NCI-H524 treated with DMSO at 0.1 percent for 48 hours (cell line): Measurements from ENCODE around the gene EGLN1.
"Not testable (repeated sequence)": the region's sequence is repeated elsewhere in the genome, so short reads cannot be mapped to it uniquely, and the experiment has no call there.

Experiments
- DNase-seq: peaks from one replicate; lab custom pipeline; 2025; lab: John Stamatoyannopoulos, UW

The EGLN1 gene

DNA sequence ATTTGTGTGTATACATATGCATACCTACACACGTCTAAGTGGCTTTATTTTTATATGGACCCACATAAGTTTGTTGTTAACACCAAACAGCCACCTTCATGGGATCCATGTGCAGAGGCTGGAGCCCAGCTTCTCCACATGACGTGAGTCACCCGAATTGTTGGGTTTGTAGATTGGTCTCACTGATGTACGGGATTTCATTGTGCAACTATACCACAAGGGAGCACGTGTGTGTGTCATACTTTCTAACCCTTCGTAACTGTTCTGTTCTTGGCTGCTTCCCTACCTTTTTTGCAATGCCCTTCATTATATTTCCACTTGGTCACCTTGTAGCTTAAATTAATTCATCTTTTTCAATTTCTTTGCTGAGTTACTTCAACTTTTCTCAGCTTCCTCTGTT lies 63.0 kb downstream of the EGLN1 start:
- DNase-seq = no peak

DNA sequence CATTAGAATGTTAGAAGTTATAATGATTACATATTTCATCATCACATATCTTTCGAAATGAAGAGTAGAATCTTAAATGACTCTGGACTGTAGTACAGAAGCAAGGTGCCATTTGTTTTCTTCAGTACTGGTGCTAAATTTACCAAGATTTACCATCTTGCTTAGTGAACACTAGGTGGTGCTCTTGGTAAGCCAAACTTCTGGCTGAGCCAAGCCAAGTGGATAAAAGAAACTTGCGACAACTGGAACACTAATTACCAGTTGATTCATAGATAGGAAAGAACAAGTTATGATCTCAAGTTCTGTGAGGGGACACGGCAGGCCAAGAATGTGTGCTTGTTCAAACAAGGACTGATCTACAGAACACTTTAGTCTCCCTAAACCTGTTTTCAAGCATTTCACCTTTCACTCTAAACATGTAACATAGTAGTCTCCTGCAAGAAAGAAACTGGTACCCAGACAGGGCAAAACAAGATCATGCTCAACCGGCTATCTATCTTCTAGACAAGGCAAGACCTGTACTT lies 64.2 kb downstream of the EGLN1 start:
- DNase-seq = peak; percentile 35

DNA sequence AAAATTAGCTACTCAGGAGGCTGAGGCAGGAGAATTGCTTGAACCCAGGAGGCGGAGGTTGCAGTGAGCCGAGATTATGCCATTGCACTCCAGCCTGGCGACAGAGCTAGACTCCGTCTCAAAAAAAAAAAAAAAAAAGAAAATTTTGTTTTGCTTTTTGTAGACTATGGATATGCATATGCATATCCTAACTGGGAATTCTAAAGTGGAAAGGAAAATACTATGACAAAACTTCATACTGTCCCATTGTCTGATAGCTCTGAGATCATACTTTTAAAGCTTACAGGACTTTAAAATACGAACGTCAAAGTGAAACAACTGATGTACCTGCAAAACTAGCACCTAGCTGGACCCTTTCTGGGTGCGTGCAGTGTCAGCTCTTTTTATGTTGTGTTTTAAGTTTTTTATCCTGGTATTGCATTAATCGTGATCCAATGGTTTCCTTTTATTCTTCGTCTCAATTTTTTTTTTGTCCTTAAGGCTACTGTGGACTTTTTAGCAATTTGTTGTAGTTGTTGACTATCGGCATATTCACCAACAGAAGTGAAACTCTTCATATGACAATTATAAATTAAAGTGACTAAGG lies 64.8 kb downstream of the EGLN1 start:
- no peak for DNase-seq

DNA sequence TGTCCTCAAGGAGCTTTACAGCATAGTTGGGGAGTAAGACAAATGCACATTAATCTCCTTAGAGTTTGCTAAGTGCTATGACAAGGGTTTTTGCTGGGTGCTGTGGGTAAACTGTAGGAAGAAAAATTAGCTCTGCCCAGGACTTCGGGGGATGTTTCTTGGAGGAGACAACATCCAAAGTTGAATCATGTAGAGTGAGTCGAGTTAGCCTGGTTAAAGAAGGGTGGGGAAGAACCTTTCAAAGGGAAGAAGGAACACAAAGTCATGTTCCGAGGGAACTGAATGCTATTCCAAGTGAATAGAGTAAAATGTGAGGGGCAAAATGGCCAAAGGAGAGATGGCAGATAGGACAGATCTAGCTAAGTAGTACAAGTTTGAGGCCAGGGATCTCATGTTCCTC lies 66.9 kb downstream of the EGLN1 start:
- no peak for DNase-seq

DNA sequence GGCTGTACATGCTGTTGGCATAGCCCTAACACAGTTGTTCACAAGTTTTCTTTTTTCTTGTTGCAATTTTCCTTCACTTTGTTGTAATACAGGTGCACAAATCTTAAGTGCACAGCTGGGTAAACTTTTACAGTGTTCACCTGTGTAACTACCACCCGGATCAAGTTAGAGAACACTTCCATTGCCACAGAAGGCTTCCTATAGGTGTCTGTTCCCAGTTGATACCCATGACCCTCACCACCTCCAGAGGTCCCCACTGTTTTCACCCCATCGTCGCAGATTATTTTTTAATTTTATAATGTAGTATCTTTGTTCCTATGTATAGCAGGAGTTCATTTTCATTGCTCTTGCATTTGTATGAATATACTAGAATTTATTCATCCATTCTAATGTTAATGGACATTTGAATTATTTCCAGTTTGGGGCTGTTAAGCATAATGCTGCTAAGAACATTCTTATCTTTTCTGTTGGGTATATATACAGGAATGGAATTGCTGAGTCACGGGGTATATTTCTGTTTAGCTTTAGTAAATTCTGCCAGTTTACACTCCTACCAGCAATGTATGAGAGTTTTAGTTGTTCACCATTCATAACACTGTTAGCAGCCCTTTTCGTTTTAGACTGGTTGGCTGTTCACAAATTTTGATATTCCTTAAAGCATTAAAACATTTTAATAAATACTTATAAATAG lies 67.6 kb downstream of the EGLN1 start:
- no peak for DNase-seq

DNA sequence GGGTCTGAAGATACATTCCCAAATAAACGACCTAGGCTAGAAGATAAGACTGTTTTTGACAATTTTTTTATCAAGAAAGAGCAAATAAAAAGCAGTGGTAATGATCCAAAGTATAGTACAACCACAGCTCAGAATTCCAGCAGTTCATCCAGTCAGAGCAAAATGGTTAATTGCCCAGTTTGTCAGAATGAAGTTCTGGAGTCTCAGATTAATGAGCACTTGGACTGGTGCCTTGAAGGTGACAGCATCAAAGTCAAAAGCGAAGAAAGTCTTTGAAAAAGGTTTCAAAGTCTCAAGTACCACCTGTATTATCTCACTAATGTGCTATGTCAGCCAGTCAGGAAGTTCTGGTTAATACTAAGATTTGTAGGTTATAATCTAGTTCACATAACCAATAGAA lies 69.0 kb downstream of the EGLN1 start:
- DNase-seq = no peak

DNA sequence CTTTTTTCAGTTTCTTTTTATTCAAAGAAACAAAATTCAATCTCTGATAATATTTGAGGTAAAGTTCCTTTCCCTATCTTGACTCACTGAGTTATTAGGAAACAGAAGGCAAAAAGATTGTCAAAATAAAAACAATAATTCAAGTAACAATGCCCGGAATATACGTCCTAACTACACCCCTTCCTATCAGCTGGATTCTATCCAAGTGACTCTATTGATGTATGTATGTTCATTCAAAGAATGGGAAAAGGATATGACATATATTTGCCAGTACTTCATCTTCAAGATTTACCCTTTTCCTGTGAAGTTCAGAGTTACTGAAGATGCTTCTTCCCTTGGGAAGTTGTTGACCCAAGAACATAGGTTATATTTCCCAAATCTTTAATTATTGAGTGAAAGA lies 70.3 kb downstream of the EGLN1 start:
- no peak for DNase-seq

DNA sequence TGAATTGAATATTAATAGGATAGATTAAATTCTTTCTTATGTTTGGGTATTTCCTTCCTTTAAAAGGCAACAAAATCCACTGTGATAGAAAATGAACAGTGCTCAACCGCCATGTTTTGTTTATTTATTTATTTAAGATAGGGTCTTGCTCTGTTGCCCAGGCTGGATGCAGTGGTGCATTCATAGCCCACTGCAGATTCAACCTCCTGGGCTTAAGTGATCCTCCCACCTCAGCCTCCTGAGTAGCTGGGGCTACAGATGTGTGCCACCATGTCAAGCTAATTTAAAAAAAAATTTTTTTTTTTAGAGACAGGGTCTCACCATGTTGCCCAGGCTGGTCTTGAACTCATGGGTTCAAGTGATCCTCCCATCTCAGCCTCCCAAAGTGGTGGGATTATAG lies 73.2 kb downstream of the EGLN1 start:
- DNase-seq = not testable (repeated sequence)

DNA sequence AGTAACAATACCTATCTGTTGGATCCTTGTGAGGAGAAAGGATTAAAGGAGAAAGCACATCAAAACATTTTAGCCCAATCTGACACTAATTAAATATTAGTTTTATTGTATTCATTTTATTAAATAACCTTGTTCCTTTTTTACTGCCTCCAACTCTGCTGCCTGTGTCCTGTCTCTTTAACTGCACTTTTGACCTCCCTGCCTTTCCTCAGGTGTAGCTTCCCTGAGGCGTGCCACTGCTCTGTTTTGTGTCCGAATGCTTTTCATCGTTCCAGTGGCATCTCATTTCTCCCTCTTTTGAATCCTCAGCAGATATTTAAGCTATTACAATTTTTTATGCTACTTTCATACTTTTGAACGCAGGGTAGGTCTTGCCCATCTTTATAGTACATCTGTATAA lies 73.6 kb downstream of the EGLN1 start:
- DNase-seq = no peak

DNA sequence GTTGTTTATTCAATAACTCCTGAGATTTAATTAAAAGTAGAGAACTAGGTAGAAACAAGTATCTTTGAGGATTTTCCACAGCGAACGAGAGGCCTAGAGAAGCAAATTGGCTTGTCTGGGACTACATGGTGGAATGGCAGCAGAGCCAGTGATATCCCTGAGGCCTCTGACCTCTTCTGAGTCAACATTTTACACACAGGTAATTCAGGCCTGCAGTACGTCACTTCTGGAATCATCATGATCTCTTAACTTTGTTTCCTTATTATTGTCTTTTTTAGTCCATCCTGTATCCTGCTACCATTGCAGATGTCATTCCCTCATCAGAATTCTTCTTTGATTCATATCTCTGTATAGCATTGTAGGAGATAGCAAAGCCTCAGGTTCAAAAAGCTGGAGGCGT lies 74.1 kb downstream of the EGLN1 start:
- no peak for DNase-seq

DNA sequence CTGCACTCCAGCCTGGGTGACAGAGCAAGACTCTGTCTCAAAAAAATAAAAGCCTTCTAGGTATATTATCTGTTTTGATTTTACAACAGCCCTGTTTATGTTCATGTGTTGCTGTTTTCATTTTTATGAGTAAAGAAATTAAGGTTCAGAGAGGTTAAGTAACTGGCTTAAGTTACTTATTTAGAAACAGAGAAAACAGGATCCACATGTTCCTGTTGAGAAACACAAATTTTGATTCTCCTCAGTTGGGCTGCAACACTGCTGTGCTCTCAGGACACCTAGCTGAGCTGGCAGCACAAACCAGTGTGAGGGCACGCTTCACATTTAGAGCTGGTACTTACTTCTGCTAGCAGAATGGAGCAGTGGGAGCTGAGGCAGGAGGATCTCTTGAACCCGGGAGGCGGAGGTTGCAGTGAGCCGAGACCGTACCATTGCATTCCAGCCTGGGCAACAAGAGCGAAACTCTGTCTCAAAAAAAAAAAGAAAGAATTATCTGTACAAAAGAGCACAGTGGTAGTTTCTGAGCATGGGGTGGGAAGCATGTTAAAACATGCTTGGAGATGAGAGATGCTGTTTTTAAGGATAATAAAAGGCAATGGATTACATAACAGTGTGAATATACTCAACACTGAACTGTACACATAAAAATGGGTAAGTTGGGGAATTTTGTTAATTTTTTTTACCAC lies 81.6 kb downstream of the EGLN1 start:
- no peak for DNase-seq

DNA sequence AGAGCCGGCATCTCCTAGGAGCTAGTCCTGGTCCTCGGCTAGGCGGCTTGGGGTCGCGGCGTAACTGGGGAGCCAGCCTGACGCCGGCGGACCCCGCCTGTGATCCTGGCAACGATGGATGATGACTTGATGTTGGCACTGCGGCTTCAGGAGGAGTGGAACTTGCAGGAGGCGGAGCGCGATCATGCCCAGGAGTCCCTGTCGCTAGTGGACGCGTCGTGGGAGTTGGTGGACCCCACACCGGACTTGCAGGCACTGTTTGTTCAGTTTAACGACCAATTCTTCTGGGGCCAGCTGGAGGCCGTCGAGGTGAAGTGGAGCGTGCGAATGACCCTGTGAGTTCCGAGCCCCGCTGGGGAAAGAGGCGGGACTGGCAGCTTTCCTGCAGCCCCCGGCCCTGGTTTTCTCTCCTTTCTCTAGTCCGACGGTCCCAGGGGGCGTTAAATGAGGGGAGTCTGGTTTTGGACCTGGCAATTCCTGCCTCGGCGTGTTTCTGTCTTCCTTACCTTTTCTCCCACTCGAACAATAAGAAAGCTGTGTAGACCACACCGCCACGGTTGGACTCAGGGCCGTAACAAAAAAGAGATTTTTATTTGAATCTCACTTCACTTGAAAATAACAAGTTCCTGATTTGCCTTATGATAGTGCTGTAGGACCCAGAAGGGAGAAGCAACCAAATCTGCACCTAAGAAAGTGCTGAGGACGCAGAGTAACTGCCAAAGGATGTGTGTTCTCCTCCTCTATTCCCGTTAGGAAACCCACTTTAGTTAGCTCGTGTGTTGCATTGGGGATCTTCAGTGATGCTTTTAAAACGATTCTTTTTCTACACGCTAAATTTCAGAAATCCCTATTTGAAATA lies 83.6 kb downstream of the EGLN1 start, which contains the start of gene SPRTN:
Gene SPRTN (plus strand): TSS at position 24 of the 859 bp plus-strand sequence. CDS start 91 bp downstream, at position 115.
- no peak for DNase-seq

DNA sequence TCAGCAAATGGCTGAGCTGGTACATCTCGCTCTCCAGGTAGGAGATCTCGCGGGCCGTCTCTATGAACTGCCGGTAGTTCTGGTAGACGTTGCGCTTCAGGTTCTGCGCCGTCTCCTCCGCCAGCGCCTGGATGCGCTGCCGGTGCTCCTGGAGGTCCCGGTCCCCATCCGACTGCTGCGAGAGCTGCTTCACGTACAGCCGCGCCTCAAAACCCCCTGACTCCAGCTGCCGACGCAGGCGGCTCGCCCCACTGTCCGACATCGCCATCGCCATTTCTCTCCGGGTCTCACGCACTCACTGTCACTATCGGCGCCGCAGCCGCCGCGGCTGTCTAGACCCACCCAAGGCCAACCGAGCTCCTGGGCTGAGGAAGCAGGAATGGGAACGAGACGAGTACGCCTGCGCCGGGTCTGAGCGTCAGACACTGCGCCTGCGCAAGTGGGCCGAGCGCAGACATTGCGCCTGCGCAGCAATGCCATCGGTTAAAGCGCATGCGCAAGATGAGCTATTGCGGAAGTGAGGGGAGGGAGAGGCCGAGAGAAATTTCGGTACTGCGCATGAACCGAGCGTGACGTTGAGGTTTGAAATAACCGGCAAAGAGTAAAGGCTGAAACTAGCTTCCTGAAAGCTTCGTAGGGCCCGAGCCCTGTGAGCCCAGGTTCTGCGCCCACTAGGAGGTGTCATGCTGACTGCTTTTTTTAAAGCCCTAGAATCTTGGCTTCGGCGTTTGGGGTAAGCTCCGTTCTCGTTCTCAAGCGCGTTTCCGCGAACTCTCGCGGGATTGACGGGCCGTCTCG lies 84.4 kb downstream of the EGLN1 start, which contains the start of gene EXOC8:
Gene EXOC8 (minus strand): TSS at position 381 of the 798 bp plus-strand sequence. CDS start 107 bp downstream, at position 274.
- peak; percentile 88 for DNase-seq

DNA sequence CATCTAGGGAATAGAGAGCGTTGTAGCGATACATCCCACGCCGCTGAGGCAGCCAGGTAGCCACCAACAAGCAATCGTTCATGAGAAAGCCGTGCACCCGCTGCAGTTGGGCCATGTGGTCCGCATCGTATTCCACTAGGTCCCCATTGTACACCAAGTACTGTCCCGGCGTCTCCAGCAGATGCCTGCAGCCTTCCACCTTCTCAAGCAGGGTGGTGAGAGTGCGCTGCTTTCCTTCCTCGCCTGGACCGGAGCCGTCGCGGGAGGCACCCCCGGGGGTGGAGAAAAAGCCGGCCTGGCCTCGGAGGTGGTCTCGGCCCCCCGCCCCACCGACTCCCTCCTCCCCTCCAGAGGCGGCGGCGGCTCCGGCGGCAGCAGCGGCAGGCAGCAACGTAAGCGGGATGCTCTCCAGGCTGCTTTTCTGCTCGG lies 85.0 kb downstream of the EGLN1 start:
- DNase-seq = no peak

DNA sequence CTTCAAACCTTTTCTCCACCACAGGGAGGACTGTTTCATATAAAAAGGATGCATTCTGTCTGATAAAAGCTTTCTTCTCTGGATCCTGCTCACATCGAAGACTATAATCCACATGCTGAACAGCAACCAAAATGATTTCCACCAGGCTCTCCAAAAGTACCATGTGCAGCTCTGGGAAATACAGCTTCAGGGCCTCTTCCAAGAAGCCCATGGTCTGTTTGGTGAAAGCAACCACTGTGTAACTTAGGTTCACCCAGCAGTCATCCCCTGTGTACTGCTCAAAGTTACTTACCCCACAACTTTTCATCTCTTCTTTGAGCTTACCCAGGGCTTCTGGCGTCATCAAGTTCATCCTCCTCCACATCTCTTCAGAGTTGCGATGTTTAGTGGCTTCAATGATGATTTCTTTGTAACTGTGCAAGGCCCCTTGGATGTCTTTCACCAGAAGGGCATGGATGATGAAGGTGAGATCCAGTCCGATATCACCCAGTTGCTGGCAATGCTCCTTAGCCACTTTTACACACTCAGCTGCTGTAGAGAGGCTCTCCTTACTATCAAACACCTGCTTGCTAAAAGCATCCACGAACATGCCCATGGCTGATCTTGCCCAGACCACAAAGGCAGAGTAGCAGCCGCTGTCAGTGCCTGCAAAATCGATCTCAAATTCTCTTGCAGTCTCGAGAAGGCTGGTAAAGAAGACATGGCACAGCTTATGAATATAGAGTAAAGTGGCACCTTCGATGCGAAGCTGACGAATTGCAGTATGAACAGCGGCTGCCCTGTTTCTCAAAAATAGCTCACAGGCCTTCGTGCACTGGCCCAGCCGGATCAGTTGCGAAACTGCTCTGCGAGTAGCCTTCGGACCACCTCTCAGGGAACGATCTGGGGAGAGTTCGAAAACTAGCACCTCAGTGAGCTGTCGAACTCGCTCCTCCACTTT lies 86.2 kb downstream of the EGLN1 start:
- no peak for DNase-seq

DNA sequence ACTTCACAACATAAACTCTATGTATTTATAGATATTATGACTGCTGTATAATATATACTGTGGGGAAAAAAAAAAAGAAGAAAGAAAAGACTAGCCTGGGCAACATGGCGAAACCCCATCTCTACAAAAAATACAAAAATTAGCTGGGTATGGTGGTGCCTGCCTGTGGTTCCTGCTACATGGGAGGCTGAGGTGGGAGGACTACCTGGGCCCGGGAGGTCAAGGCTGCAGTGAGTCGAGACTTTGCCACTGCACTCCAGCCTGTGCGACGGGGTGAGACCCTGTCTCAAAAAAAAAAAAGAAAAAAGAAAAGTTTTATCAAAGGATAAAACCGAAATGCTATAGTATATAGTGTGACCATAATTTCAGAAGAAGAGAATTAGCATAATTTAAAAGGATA lies 87.1 kb downstream of the EGLN1 start:
- no peak for DNase-seq

DNA sequence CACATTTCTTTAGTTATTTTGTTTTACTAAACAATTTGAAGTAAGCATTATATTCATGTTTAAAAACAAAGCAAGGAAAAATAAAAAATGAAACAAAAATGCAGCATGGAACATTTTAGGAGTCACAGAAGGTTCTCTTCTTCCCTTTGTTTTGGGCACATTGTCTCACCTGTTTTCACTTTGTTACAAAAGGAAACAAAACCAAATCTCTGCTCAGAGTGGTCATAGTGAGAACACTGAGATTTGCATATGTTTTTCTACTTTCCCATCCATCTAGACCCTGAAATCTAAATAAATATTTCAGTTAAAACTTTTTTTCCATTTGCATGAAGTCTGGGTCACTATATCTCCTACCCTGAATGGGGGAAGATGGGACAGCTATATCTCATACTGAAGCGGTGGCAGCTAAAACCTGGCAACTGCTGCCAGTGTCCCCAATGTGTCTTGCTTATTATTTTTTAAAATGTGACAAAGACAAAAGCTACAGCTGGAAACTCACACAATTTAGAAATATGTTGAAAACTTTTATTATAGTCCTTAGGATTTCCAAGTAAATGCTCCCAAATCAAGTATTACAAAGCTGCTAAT lies 87.9 kb downstream of the EGLN1 start:
- no peak for DNase-seq

DNA sequence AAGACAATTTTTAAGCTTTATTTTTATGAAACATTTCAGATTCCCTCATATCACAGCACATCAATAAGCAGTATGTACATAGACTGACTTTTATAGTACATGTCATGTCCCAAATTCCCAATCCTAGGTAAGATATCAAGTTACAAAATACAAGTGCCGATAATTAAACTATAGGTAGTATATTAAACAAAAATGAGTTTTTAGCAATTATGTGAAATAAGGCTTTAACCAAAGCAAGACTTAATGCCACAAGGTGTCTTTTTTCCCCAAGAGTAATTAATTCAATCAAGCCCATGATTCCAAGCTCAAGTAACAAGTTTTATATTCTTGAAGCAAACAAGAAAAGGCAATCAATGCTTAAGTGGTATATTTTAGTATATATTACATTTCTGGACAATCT lies 89.3 kb downstream of the EGLN1 start:
- no peak for DNase-seq

DNA sequence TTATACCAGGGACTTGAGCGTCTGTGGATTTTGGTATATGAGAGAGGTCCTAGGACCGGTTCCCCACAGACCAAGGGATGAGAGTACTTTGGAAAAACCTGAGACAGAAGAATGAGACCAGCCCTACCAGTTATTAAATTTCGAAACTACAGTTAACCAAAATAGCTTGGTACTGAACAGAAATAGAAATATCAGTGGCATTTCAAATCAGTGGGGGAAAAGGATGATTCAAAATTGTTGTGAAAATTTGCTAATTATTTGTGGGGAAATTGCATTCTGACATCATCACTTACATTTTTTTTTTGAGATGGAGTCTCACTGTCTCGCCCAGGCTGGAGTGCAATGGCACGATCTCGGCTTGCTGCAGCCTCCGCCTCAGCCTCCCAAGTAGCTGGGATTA lies 92.6 kb downstream of the EGLN1 start:
- DNase-seq = no peak

DNA sequence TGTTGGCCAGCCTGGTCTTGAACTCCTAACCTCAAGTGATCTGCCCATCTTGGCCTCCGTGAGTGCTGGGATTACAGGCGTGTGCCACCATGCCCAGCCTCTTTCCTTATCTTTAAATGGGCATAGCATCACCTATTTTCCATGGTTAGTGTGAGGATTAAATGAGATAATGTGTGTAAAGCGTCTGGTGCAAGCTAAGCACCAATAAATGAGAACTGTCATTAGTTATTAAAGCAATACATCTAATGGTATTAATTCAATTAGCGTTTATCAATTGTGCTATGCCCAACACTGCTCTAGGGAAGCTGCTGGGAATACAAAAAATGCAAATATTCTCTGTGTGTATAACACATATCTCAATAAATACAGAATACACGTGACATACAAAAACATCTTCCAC lies 94.5 kb downstream of the EGLN1 start:
- no peak for DNase-seq
